Stimulated activated CD8-positive, alpha-beta memory T cell treated with anti-CD3 and anti-CD28 coated beads, Interleukin-15, amount 100 ng/mL, for 24 hours (primary cell): ENCODE measurements around the gene CHAD.
"Not testable (repeated sequence)": the region's sequence is repeated elsewhere in the genome, so short reads cannot be mapped to it uniquely, and the experiment has no call there.

Experiments
- DNase-seq: peaks from one replicate; pipeline ENCODE4 v3.0.0-alpha.2; 2020; ENCODE audit warnings: low read depth

The CHAD gene

DNA sequence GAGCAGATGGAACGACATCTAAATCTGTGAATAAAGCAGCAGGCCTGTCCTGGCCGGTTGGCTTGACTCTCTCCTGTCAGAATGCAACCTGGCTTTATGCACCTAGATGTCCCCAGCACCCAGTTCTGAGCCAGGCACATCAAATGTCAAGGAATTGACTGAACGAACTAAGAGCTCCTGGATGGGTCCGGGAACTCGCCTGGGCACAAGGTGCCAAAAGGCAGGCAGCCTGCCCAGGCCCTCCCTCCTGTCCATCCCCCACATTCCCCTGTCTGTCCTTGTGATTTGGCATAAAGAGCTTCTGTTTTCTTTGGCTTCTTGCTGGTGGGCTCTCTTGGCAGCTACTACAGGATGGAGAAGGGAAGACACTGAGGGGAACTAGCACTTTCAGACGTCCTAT, 5.8 kb upstream of the CHAD start:
- DNase-seq, result no peak

DNA sequence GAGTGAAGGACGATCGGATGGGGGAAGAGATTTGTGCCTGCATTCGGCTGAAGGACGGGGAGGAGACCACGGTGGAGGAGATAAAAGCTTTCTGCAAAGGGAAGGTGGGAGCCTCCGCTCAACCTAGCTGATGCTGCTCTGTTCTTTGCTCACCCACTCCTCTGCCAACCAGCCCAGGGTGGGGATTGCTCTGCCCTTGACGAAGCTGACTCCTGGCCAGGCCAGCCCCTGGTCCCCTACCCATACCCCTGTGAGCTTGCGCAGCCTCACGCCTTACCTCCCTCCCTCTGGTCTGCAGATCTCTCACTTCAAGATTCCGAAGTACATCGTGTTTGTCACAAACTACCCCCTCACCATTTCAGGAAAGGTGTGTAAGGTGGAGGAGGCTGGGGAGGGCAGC, 5.2 kb upstream of the CHAD start:
- no peak for DNase-seq

DNA sequence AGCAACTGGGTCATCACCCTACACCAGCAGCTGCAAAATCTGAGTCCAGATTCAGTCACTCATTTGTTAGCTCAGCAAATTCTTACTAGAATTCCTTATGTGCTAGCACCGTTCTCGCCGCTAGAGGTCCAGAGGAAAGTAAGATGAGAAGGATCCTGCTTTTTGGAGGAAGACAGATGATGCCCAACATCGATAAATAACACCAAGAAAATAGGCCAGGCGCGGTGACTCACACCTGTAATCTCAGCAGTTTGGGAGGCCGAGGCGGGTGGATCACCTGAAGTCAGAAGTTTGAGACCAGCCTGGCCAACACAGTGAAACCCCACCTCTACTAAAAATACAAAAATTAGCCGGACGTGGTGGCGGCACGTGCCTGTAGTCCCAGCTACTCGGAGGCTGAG, 4.1 kb upstream of the CHAD start:
- DNase-seq, result not testable (repeated sequence)

DNA sequence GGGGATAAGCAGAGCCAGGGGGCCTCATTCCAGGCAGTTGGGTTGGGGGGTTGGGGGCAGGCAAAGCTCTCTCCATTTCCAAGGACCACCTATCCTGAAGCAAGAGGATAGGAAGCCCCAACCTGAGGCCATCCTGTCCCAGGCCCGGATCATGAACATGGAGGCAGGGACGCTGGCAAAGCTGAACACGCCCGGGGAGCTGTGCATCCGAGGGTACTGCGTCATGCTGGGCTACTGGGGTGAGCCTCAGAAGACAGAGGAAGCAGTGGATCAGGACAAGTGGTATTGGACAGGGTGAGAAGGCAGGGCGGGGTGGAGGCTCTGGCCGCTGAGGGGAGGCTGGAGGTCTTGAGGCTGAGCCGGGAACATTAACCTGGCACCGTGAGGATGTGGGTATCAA, 3.6 kb upstream of the CHAD start:
- DNase-seq, result no peak

DNA sequence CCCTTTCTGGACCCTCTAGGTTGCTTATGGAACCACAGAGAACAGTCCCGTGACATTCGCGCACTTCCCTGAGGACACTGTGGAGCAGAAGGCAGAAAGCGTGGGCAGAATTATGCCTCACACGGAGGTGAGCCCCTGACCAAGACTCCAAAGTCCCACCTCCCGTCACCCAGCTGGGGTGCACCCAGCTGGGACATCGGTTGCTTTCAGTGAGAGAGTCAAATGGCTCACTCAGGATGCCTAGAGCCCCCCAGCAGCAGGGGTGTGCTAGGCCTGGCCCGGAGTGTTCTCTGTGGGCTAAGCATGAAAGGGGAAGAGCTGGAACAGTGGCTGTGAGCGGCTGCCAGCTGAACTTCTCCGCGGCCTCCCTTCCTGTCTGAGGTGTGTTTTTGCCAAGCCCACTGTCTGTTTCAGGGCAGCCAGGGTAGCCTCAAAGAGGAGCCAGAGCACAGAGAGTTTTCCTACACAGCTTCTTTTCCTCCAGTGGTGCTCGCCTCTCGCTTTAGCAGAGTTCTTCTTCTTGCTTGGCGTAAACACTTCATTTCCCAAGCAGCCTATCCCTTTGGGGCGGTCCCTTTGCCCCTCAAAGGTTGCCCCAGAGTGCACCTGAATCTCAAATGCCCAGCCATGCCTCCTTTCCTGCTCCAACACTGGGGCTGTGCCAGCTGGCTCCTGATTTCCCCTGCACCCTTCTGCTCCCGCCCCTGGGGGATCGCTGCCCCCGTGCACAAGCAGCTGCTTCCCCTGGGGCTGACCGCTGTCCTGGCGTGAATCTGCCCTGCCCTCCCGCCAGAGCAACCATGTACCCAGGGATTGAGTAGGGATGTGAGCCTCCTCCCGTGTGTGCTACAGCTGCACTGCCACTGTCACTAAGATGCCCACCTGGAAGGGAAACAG, 2.6 kb upstream of the CHAD start:
- DNase-seq, result no peak

DNA sequence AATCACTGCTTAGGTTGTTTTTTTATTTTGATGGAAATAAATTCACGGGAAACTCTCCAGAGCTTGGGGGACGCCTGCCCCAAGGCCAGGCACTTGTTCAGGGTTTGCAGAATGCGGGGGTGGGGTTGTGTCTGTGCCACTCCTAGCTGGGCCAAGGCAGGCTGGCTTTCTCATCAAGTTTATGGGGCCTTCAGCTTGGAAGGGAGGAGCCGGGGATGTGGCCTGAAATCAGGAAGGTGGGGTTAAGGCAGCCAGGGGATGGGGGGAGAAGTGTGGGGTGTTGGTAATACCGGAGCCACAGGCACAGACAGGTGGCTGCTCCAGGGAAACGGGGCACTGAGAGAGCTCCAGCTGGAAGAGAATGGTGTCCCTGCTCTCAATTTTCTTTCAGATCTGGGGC, 1.7 kb upstream of the CHAD start:
- no peak for DNase-seq

DNA sequence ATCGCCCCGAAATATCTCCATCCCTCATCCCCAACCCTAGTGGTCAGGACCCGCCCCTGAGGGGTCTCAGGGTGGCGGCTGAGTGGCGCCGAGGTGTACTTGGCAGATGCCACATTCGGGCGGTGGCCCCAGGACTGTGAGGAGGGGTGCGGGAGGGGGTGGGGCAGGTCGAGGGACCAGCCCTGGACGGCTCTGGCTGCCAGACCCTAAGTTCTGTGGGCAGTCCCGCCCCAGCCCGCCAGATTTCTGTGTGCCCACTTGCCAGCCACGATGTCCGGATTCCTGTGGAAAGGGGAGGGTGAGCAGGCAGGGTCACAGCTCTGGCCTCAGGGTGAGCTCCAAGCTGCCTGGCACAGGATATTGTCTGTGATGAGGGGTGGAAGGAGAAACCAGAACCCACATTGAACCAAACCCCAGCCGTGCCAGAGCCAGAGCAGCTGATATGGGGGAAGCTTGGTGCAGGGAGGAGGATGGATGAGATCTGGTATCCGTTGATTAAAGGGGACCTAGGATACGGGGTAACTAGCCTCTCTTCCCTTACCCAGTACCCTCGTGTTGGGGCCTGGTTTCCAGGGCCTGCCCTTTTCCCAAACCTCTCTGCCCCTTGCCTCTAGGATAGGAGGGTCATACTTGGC, 1.1 kb upstream of the CHAD start:
- no peak for DNase-seq

DNA sequence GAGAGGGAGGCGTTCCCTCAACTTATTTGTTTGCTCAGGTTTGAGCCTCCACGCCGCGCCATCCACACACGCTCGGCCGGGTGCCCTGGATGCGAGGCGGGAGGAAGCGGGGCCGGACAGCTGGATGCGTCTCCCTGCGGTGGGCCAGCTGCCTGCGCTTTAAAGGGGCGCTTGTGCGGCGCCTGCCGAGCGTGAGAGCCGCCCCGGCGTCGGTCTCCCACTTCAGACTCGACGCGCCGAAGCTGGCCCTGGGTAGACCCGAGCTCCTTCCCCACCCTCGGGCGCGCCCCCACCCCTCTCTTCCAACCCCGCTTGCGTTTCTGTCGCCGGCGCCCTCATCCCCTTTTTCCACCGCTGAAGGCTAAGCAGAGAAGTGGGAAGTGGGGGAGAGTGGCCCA, 527 bp upstream of the CHAD start:
- no peak for DNase-seq

DNA sequence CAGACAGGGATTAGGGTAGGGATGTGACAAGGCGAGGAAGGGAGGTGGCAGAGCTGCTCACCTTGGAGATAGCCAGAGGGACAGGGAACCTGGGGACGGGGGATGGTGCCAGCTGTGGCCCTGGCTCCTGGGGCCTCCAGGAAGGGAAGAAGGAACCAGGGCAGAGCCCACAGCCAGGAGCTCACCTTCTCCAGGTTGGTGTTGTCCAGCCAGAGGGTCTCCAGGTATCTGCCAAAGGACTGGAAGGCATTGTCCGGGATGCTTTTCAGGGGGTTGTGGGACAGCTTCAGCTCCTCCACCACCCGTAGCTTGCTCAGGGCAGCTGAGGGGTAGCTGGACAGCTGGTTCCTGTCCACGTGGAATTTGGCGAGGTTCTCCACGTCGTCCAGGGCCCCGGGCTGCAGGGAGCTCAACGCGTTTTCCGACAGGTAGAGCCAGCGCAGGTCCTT, 801 bp downstream of the CHAD start:
- no peak for DNase-seq

DNA sequence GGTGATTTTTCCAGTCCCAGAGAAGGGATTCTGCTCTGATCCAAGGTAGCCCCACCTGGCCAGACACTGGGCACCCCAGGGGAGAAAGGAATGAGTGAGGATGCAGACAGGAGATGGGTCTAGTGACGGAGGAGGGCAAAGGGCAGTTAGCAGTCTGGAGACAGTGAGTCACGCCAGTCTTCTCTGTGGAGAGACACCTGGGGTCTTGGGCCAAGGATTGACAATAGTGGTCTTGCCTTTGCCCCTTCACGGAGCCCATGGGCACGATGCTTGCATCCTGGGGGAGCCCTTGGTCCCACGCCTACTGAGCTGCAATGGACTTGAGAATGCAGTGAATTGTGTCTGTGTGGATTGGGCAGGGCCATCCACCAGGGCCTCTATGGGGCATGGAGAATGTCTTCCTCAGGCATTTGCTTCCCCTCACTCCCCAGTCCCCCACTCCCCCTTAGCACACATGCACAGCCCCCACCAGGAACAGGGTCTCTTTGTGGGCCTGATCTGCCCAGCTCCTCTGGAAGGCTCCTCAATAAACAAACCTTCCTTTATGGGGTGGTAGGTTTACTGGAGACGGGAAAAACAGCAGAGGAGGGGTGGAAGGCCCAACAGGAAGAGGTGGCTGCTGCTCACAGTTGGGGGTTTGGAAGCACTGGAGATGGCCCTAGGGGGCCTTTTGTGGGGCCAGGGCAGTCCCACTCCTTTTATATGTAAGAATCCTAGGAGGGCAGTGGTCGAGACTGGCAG, 1.4 kb downstream of the CHAD start:
- no peak for DNase-seq

DNA sequence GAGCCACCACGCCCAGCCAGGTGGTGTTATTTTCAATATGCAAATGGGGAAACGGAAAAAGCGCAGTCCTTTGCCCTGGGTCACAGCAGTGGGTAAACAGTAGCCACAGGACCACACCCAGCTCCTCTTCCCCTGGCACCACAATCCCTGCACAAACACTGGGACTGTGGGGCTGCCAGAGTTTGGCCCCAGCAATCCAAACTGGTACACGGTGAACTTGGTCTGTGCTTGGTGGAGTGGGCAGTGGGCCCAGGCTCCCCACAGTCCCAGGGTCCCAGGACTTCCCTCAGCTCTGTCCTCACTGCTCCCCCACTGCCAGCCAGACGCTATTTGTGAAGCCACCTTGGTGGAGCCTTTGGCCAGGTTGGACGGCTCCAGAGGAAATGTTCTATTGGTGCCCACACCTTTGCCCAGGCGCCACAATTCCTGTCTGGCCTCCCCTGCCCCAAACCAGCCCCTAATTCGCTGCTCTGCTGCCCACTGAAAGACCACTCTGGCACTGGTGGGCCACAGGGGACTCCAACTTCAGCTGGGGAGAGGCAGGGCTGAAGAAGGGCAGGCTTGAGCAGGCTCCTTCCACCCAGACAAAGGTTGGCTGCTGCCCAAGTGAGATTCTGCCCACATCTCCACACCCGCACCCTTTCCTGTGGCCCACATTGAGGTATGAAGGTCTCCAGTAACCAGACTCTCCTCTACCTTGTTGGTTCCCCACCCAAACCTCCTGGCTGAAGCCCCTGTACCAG, 2.1 kb downstream of the CHAD start:
- no peak for DNase-seq

DNA sequence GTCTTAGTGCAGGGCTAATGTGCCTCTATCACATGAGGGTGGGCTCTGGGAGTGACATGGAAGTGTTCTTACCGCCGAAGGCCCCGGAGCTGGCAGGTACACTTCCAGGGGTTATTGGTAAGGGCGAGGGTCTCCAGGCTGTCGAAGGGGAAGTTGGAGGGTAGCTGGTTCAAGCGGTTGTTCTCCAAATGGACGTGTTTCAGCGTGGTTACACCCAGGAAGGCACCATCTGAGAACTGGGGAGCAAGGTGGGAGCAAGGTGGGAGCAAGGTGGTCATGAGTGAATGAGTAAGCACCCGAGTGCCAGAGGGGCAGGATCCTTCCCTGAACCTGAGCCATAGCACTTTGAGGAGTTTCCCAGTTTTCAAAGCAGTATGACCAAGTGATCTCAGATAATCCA, 3.0 kb downstream of the CHAD start:
- no peak for DNase-seq

DNA sequence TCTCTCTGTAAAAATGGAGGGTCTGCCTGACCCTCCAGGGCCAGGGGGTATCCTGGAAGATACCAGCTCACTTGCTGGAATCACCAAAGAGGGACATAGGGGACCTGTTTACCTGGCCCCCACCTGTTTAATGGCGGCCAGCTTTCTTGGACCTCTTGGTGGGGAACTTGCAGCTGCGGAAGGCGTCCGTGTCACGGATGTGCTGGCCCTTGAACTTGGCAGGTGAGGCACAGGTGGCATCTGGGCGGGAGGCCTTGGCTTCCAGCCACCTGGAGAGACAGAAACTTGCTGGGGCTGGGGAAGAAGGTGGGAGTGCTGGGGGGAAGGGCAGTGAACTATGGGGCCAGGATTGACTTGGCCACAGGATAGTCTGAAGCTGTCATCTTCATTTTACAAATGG, 3.5 kb downstream of the CHAD start:
- no peak for DNase-seq

DNA sequence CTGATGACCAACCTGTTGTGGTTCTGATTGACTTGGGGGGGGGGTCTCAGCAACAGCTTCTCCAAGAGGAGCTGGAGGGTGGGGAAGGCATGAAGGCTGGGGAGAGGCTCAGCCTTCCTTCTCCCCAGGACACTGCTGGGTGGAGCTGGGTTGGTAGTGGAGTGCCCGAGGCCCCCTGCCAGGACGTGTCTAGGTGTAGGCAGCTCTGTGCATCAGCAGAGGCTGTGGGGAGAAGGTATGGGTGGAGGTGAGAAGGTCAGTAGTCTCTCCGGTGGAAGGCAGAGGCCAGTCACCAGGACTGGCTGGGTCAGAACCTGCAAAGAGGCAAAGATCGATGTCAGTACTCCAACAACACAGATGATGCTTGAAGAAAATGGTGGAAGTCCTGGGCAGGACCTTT, 3.9 kb downstream of the CHAD start:
- no peak for DNase-seq

DNA sequence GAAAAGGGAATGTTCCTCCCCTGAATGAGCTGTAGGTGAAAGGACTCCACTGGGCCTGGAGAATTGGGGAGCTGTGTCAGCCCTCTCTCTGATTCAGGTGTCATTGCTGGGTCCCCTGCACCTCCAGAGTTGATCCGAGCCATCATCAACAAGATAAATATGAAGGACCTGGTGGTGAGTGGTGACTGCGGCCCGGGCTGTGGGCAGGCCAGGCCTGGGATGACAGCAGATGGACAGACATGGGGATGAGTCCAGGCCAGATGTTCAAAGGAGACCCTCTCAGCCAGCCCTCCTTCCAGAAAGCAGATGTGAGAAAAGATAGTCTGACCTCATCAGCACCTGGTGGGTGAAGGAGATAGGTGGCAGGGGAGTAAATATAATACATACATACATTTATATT, 4.6 kb downstream of the CHAD start:
- no peak for DNase-seq

DNA sequence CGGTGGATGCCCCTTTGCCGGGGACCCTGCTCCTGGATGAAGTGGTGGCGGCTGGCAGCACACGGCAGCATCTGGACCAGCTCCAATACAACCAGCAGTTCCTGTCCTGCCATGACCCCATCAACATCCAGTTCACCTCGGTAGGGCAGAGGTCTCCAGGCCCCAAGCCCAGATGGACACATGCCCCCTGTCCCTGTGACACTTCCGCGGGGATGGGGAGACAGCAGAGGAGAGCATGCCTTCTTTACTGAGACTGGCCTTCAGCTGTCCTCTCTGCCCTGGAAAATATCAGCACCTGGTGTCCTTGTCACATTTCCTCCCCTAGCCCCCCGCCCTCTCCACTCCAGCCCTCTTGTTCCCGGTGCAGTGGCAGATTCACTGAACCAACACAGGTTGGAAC, 6.2 kb downstream of the CHAD start:
- DNase-seq, result no peak

DNA sequence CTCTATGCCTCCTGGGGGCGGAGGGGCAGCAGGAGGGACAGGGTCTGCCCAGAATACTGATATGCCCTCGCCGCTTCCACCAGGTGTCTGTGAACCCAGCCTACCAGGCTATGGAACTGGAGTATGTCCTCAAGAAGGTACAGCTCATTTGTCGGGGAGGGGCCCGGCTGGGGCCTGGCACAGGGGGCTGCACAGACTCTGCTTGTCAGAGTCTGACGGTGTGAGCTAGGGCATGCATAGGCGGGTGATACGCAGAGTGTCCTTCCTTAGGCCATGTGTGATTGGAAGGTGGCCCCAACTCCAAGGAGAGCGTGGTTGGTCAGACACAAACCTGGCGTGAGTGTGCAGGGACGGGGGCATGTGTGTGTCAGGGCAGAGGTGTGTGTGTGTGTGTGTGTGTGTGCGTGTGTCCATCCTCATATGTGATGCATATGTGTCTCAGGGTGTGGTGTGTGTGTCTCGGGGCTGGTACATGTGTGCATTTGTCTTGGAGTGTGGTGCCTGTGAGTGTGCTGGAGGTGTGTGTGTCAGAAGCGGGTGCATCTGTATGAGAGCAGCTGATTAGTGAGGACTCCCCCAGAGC, 7.0 kb downstream of the CHAD start:
- no peak for DNase-seq

DNA sequence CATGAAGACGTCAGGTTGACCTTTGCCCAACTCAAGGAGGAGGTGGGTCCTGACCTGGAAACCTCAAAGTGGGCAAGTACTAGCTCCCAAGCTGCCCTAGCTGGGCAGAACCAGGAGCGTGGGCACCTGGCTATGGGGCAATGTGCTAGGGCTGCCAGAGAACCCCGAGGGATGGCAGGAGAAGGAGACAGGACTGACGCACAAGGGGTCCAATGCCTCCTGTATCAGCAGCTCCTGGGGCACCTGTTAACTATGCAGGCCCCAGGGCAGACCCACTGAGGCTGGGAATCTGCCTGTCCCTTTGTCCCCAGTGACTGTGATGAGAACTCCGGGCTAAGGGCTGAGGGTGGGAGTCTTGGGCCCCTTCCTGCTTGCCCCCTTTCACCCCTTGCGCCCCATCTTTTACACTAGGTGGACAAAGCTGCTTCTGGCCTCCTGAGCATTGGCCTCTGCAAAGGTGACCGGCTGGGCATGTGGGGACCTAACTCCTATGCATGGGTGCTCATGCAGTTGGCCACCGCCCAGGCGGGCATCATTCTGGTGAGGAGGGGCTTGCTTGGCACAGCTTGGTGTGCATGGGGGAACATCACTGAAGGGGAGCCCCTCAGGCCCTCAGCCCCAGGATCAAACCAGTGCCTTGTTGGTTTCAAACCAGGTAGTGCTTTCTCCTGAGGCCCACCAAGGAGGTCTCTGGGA, 7.7 kb downstream of the CHAD start:
- DNase-seq, result no peak

DNA sequence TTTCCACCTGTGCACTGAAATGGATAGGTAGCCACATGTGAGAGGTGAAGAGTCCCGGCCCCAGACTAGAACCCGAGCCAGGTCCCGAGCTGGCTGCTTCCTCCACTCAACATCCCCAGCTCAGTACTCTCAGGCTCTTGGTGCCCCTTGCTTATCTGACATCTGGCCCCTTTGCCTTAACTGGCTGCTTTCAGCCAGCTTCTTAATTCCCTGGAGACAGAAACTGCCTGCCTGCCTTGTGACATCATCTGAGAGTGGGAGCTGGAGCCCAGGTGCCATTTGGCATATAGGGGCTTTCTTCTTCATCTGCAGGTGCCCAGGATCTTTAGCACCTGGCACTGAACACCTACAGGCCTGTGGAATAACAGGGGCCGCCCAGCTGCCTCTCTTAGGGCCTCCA, 8.9 kb downstream of the CHAD start:
- no peak for DNase-seq

DNA sequence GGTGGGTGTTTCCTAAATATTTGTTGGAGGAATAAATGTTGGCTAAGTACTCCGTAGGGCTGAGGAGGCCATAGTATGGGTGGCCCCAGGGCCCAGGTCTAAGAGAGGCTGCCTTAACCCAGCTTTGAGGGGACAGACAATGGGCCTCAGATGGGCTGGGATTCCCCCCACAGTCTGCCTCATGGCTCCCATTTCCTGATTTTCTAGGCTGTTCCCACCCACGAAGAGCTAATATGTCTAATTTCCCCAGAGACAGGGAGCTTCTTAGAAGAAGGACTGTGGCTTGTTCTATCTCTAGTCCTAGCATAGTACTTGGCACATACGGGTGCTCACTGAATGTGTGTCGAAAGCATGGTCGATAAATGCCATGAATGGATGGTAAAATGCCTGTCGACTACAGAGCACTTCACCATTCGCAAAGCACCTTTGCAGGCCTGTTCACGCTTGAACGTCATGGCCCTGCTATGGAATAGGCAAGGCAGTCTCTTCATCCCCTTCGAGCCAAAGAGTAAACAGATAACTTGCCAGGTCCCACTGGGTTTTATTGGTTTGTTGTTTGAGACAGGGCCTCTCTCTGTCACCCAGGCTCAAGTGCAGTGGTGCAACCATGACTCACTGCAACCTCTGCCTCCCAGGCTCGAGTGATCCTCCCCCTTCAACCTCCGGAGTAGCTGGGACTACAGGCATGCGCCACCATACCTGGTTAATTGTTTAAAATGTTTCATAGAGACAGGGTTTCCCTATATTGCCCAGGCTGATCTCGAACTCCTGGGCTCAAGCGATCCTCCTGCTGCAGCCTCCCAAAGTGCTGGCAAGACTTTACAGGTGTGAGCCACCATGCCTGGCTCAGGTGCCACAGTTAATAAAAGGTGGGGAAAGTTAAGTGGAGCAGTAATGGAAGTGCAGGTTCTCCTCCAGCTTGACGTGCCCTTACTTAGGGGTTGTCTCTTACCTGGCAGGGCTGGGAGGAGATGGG, 9.7 kb downstream of the CHAD start:
- no peak for DNase-seq
